GM10266 (cell line): Measurements from ENCODE around the gene GRID2.

Source experiments
- DNase-seq: peaks from one replicate; pipeline ENCODE4 v3.0.0; 2012; ENCODE audit errors: extremely low spot score
- TF ChIP-seq, protein P1 (sequence below): IDR thresholded peaks from 2 replicates; pipeline ENCODE4 v1.5.1; 2012; ENCODE audit warnings: mild to moderate bottlenecking, low read depth; ENCODE audit not compliant: control insufficient read depth, insufficient read depth; ENCODE audit errors: missing control alignments

The GRID2 gene

DNA sequence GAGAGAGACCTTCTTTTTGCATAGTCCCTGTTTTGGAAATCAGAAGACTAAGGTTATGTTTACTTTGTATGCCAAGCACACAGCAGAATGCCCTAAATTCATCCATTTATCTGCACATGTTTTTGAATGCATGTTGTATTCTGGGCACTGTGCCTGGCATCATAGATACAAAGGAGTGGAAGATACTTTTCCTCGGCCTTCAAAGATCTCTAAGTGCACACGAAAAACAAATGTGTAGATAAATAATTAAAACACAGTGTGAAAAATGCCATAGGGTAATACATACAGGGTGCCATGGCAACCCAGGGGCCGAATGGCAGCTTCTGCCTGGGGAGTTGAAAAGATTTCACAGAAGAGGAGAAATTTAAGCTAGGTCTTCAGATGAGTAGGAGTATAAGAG lies 1134.2 kb downstream of the GRID2 start:
- TF ChIP-seq, protein P1, sequence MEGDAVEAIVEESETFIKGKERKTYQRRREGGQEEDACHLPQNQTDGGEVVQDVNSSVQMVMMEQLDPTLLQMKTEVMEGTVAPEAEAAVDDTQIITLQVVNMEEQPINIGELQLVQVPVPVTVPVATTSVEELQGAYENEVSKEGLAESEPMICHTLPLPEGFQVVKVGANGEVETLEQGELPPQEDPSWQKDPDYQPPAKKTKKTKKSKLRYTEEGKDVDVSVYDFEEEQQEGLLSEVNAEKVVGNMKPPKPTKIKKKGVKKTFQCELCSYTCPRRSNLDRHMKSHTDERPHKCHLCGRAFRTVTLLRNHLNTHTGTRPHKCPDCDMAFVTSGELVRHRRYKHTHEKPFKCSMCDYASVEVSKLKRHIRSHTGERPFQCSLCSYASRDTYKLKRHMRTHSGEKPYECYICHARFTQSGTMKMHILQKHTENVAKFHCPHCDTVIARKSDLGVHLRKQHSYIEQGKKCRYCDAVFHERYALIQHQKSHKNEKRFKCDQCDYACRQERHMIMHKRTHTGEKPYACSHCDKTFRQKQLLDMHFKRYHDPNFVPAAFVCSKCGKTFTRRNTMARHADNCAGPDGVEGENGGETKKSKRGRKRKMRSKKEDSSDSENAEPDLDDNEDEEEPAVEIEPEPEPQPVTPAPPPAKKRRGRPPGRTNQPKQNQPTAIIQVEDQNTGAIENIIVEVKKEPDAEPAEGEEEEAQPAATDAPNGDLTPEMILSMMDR, result no peak
- DNase-seq, result no peak

DNA sequence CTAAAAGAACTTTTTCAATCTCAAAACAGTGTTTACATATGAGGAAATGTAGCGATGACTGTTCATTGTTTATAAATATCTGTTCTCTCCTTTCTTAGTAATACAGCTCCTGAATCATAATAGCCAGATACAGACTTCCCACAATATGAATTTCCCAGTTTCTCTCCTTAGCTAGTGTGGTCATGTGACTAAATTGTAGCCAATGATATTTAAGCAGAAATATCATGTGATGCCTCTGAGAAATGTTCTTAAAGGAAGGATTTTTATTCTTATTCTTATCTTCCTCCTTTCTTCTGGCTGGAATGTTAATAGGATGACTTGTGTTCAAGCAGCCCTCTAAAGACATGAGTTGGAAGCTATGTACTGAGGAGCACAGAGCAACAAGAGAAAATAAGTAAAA lies 1141.1 kb downstream of the GRID2 start:
- TF ChIP-seq, protein P1, result no peak
- no peak for DNase-seq

DNA sequence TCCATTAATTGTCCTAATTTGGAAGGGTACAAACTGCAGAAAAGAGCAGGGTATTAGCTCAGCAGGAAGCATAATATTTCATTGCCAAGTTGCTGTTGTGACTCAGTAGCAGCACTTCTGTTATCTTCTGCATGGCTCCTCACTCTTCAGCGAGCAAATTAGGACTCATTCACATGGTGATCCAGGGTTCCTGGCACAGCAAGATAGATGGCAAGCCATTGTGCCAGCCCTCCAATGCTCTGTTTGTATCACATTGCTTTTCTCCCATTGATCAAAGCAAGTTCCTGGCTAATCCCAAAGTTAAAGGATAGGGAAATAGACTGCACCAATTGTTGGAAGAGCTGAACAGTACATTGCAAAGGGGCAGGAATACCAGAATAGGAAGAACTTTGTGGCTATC lies 1142.3 kb downstream of the GRID2 start:
- DNase-seq, result no peak
- TF ChIP-seq, protein P1, result no peak

DNA sequence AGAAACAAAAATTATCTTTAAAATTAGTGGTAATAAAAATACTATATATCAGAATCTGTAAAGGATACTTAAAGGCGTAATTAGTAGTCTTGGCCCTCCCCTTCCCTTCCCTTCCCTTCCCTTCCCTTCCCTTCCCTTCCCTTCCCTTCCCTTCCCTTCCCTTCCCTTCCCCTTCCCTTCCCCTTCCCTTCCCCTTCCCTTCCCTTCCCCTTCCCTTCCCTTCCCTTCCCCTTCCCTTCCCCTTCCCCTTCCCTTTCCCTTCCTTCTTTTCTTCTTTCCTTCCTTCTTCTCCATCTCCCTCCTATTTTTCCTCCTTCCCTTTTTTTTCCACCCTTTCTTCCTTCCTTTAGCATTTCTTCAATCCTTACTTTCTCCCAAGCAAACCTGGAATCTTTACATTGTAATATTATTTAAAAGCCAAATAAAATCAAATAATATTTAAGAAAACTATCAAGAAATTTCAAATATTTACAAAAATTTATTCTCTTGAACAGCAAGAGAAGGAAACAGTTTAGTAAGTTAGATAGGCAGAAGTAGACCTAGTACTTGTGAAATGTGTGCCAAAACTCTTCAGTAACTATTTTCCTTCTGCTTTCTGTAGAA lies 1145.0 kb downstream of the GRID2 start:
- DNase-seq, result no peak
- TF ChIP-seq, protein P1, result no peak

DNA sequence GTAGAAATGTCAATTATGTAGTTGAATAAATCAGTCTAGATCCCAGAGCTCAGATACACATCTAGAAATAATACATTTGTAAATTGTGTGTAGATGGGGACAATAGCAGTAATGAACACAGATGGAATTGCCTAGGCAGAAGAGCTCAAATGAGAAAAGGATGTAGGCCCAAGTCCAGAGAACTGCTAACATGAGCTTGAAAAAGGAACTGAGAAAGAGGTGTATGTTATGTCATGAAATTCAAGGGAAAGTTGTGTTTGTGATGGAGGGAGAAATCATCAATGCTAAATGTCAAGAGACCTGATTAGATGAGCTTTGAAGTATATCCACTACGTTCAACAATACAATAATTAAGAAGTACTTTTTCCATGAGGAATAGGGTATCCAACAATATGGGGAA lies 1148.2 kb downstream of the GRID2 start:
- no peak for DNase-seq
- TF ChIP-seq, protein P1, result no peak

DNA sequence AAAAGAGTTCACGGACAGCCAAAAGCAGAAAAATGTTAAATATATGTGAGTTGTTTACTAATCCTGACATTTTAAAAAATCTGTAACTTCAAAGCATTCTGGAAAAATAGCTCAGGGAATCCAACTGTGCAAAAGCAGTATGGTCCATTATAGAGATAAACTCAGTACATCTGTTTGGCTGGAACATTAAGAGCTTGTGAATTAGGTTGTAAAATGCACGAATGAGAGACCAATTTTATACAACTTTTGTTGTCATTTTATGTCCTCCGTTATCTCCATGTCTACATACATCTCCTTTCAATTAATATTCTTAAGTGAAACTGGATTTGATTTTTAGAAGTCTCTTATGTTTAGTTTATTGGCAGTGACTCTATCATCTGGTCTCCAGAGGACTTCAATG lies 1157.8 kb downstream of the GRID2 start:
- no peak for DNase-seq
- TF ChIP-seq, protein P1, result no peak

DNA sequence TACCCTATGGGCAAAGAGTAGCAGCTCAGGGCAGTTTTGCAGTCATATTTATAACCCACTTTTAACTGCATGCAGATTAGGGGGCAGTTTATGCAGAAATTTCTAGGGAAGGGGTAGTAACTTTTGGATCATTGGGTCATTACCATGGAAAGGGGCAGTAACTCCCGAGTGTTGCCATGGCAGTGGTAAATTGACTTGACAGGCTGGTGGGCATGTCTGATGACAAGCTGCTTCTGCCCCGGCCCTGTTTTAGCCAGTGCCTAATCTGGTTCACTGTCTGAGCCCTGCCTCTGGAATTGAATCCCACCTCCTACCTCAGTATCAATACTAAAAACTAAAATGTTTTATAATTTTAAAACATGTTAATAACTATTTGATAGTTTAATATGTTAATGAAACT lies 1162.7 kb downstream of the GRID2 start:
- no peak for DNase-seq

More for the DNA sequence above, 1162.7 kb downstream of the GRID2 start:
- TF ChIP-seq, protein P1, result no peak
